Measurements from ENCODE around the gene DHX9. TPM values are rescaled to one million over a fixed set of nuclear protein-coding genes. Genes with fewer than 3 reads are reported as not detected.

Gene DHX9
- total and polyA plus RNA-seq, 9 of the 15 experiments (the other 6 are each of a cell fraction or from before 2014, with no cell fraction given) = 100 to 409 (median 294) TPM

DNA sequence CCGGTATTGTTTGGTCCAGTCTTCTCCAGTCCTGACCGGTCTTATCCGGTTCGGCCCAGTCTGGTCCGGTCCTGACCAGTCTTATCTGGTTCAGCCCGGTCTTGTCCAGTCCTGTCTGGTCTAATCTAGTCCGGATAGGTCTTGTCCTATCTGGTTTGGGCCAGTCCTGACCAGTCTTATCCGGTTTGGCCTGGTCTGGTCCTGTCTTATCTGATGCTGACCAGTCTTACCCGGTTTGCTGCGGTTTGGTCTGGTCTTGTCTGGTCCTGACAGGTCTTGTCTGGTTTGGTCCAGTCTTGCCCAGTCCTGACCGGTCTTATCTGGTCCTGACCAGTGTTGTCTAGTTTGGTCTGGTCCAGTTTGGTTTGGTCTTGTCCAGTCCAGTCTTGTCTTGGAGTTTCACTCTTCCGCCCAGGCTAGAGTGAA lies 30.1 kb downstream of the DHX9 start (continued):
- TF ChIP-seq, protein P1, sequence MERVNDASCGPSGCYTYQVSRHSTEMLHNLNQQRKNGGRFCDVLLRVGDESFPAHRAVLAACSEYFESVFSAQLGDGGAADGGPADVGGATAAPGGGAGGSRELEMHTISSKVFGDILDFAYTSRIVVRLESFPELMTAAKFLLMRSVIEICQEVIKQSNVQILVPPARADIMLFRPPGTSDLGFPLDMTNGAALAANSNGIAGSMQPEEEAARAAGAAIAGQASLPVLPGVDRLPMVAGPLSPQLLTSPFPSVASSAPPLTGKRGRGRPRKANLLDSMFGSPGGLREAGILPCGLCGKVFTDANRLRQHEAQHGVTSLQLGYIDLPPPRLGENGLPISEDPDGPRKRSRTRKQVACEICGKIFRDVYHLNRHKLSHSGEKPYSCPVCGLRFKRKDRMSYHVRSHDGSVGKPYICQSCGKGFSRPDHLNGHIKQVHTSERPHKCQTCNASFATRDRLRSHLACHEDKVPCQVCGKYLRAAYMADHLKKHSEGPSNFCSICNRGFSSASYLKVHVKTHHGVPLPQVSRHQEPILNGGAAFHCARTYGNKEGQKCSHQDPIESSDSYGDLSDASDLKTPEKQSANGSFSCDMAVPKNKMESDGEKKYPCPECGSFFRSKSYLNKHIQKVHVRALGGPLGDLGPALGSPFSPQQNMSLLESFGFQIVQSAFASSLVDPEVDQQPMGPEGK (CRISPR knock-in tag; IDR thresholded peaks at IDR 0.05; ENCODE audit: borderline replicate concordance) = no peak
- TF ChIP-seq ASH1L (IDR thresholded peaks at IDR 0.05; ENCODE audit: borderline replicate concordance, low read depth, partially characterized antibody) (peak; percentile 36), LARP7 (IDR thresholded peaks at IDR 0.05) (no peak), BCOR (IDR thresholded peaks at IDR 0.05) (peak; percentile 99), ZNF707 (CRISPR knock-in tag; conservative IDR thresholded peaks at IDR 0.05) (no peak), POLR3A (IDR thresholded peaks at IDR 0.05; ENCODE audit: borderline replicate concordance, extremely low read depth, insufficient read depth, insufficient read length) (no peak), SMAD4 (CRISPR knock-in tag; conservative IDR thresholded peaks at IDR 0.05) (0 out of 2 replicates have a peak, but pooled peaks have one; percentile 48), PTTG1 (tag; IDR thresholded peaks at IDR 0.05; ENCODE audit: low read depth) (no peak), HMG20B (CRISPR knock-in tag; IDR thresholded peaks at IDR 0.05) (no peak), ELF4 (CRISPR knock-in tag; IDR thresholded peaks at IDR 0.05) (no peak), DDX20 (tag; IDR thresholded peaks at IDR 0.05; ENCODE audit: low read depth) (no peak), CBFA2T2 (conservative IDR thresholded peaks at IDR 0.05) (peak; percentile 44; the same call in 1 of the 2 replicates), PCBP2 (IDR thresholded peaks at IDR 0.05; ENCODE audit: low read depth, low read length, poor library complexity, severe bottlenecking) (no peak), ZNF274 (IDR thresholded peaks at IDR 0.05; ENCODE audit: borderline replicate concordance, low read depth, low read length) (no peak), ZNF124 (CRISPR knock-in tag; IDR thresholded peaks at IDR 0.05) (no peak), CBX1 (IDR thresholded peaks at IDR 0.05; ENCODE audit: low read depth) (no peak)
- TF ChIP-seq, protein P2, sequence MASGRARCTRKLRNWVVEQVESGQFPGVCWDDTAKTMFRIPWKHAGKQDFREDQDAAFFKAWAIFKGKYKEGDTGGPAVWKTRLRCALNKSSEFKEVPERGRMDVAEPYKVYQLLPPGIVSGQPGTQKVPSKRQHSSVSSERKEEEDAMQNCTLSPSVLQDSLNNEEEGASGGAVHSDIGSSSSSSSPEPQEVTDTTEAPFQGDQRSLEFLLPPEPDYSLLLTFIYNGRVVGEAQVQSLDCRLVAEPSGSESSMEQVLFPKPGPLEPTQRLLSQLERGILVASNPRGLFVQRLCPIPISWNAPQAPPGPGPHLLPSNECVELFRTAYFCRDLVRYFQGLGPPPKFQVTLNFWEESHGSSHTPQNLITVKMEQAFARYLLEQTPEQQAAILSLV (tag; IDR thresholded peaks at IDR 0.05) = no peak
- TF ChIP-seq, protein P3, sequence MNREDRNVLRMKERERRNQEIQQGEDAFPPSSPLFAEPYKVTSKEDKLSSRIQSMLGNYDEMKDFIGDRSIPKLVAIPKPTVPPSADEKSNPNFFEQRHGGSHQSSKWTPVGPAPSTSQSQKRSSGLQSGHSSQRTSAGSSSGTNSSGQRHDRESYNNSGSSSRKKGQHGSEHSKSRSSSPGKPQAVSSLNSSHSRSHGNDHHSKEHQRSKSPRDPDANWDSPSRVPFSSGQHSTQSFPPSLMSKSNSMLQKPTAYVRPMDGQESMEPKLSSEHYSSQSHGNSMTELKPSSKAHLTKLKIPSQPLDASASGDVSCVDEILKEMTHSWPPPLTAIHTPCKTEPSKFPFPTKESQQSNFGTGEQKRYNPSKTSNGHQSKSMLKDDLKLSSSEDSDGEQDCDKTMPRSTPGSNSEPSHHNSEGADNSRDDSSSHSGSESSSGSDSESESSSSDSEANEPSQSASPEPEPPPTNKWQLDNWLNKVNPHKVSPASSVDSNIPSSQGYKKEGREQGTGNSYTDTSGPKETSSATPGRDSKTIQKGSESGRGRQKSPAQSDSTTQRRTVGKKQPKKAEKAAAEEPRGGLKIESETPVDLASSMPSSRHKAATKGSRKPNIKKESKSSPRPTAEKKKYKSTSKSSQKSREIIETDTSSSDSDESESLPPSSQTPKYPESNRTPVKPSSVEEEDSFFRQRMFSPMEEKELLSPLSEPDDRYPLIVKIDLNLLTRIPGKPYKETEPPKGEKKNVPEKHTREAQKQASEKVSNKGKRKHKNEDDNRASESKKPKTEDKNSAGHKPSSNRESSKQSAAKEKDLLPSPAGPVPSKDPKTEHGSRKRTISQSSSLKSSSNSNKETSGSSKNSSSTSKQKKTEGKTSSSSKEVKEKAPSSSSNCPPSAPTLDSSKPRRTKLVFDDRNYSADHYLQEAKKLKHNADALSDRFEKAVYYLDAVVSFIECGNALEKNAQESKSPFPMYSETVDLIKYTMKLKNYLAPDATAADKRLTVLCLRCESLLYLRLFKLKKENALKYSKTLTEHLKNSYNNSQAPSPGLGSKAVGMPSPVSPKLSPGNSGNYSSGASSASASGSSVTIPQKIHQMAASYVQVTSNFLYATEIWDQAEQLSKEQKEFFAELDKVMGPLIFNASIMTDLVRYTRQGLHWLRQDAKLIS (CRISPR knock-in tag; IDR thresholded peaks at IDR 0.05) = no peak
- TF ChIP-seq, protein P4, sequence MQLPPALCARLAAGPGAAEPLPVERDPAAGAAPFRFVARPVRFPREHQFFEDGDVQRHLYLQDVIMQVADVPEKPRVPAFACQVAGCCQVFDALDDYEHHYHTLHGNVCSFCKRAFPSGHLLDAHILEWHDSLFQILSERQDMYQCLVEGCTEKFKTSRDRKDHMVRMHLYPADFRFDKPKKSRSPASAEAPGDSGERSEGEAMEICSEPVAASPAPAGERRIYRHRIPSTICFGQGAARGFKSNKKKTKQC (CRISPR knock-in tag; IDR thresholded peaks at IDR 0.05) = no peak

Data from K562 (cell line).